ENCODE results near the gene CYB5D1. TPM values are rescaled to one million over a fixed set of nuclear protein-coding genes. Genes with fewer than 3 reads are reported as not detected.
"Not testable (repeated sequence)": the region's sequence is repeated elsewhere in the genome, so short reads cannot be mapped to it uniquely, and the experiment has no call there.

Gene CYB5D1, protein sequence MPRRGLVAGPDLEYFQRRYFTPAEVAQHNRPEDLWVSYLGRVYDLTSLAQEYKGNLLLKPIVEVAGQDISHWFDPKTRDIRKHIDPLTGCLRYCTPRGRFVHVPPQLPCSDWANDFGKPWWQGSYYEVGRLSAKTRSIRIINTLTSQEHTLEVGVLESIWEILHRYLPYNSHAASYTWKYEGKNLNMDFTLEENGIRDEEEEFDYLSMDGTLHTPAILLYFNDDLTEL
- total RNA-seq (20.4 TPM), polyA plus RNA-seq (ENCODE audit: insufficient read depth, low read depth, low replicate concordance) (14.3 TPM)
- long read RNA-seq, donor 1, partial matches to known transcripts = 0 of 2 reads
- long read RNA-seq, donor 1, other reads (novel, unspliced or antisense) = 0 of 2 reads
- long read RNA-seq, donor 2, partial matches to known transcripts = 0 of 1 reads
- long read RNA-seq, donor 2, other reads (novel, unspliced or antisense) = 0 of 1 reads
- long read RNA-seq, donor 3, partial matches to known transcripts = 0 of 4 reads
- long read RNA-seq, donor 3, other reads (novel, unspliced or antisense) = 0 of 4 reads
- long read RNA-seq, donor 4, partial matches to known transcripts = 0 of 3 reads
- long read RNA-seq, donor 4, other reads (novel, unspliced or antisense) = 0 of 3 reads
- long read RNA-seq, donor 5 = 0 reads
- long read RNA-seq, donor 6 = 0 reads
- long read RNA-seq, donor 7, transcript CYB5D1-201 (4 exons, 3,509 nt) = major isoform, 7 of 11 reads
- long read RNA-seq, donor 7, partial matches to known transcripts = 3 of 11 reads
- long read RNA-seq, donor 7, other reads (novel, unspliced or antisense) = 0 of 11 reads
- long read RNA-seq, donor 8, partial matches to known transcripts = 0 of 2 reads
- long read RNA-seq, donor 8, other reads (novel, unspliced or antisense) = 0 of 2 reads
- long read RNA-seq, donor 9 = 0 reads
- long read RNA-seq, donor 10, partial matches to known transcripts = 0 of 3 reads
- long read RNA-seq, donor 10, other reads (novel, unspliced or antisense) = 0 of 3 reads

DNA sequence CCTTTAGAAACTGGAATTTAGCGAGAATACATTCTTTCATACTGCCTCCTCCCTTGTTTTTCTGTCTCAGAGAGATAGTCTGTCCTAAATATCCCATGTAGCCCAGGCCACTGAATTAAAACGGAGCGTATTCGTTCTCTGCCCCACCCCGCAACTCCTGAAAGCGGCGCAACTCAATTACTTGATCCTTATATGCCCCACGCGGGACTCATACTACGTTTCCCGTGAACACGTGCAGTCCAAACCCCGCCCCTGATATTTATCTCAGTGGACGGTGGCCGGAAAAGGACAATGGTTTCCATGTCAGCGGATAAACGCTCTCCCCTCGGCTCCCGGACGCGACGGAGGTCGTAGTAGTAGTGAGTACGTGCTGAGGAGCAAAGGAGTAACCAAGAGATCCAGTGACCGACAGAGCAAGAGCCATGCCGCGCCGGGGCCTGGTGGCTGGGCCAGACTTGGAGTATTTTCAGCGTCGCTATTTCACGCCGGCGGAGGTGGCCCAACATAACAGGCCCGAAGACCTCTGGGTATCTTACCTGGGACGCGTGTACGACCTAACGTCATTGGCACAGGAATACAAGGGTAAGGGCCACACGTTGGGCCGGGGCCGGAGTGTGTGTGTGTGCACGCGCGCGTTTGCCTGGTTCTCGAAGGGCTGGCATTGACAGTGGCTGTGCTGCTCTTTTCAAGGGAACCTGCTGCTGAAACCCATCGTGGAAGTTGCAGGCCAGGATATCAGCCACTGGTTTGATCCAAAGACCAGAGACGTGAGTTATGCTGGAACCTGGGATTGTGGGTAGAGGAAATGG lies at the start of gene CYB5D1:
Gene CYB5D1 (plus strand): TSS at position 291 of the 809 bp plus-strand sequence. CDS start 132 bp downstream, at position 423.
- intact Hi-C loops (cut with DNase I) = no loop called here
- peak; percentile 93 to 97 (median 95) for DNase-seq
- Histone ChIP-seq H3K9ac (ENCODE audit: low read length in 3 of 3) (peak within 1 kb of the TSS; percentile 63 to 95 (median 65)), H3K9me3 (ENCODE audit: control insufficient read depth in 2 of 3, insufficient read depth in 1 of 3, low read length in 3 of 3) (no peaks in the 10 kb centered on the region), H3K4me1 (ENCODE audit: control insufficient read depth in 2 of 3, insufficient read depth in 2 of 3, low read depth in 1 of 3, low read length in 3 of 3) (peaks cover 0 to 25% (median 4%) of the 10 kb centered on the region in 3 donors), H3K27ac (ENCODE audit: low read depth in 2 of 2, low read length in 2 of 2) (peak within 1 kb of the TSS; percentile 93), H3K27me3 (ENCODE audit: control insufficient read depth, insufficient read depth, low read length) (no peaks in the 10 kb centered on the region), H3K4me3 (ENCODE audit: low read length in 3 of 3) (peak within 1 kb of the TSS; percentile 73 to 95 (median 79)), H3K36me3 (ENCODE audit: control insufficient read depth in 2 of 3, insufficient read depth in 3 of 3, low read length in 3 of 3) (peaks cover under 1 to 2% (median 2%) of the 10 kb centered on the region in 3 donors)
- FAIRE-seq = no peak
- TF ChIP-seq, protein P1, sequence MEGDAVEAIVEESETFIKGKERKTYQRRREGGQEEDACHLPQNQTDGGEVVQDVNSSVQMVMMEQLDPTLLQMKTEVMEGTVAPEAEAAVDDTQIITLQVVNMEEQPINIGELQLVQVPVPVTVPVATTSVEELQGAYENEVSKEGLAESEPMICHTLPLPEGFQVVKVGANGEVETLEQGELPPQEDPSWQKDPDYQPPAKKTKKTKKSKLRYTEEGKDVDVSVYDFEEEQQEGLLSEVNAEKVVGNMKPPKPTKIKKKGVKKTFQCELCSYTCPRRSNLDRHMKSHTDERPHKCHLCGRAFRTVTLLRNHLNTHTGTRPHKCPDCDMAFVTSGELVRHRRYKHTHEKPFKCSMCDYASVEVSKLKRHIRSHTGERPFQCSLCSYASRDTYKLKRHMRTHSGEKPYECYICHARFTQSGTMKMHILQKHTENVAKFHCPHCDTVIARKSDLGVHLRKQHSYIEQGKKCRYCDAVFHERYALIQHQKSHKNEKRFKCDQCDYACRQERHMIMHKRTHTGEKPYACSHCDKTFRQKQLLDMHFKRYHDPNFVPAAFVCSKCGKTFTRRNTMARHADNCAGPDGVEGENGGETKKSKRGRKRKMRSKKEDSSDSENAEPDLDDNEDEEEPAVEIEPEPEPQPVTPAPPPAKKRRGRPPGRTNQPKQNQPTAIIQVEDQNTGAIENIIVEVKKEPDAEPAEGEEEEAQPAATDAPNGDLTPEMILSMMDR (IDR thresholded peaks at IDR 0.05; ENCODE audit: borderline replicate concordance, extremely low read depth, insufficient read depth) = no peak

DNA sequence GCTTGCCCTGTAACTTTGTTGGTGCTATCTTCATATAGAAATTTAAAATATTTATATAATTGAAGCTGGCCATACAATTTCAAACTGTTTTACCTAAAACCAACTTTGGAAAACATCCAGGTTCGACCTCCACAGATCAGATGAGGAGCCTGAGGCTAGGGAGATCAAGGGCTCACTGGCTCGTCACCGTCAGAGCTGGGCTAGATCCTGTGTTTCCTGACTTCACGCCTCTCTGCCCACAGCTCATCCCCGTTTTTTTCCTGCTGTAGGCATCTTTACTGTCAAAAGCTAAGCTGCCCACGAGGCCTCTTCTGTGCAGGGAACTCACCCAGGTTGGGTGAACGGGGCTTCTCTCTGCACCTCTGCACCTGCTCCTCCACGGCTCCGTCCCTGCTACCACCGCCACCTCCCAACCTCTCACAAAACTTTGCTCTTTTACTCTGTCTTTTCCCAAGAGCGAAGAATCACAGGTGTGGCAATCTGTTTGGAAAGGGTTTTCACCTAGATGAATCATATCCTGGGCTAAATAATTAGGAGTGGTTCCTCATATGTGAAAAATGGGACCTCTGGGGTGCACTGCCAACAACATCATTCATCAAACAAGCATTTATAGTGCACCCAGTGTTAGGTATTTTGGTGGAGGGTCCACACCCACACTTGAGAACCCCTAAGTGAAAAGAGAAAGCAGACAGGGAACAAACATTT lies 48.6 kb upstream of the CYB5D1 start:
- Histone ChIP-seq H3K4me1 (ENCODE audit: control insufficient read depth in 2 of 3, insufficient read depth in 2 of 3, low read depth in 1 of 3, low read length in 3 of 3) (no peaks in the 10 kb centered on the region), H3K36me3 (ENCODE audit: control insufficient read depth in 2 of 3, insufficient read depth in 3 of 3, low read length in 3 of 3) (no peaks in the 10 kb centered on the region), H3K4me3 (ENCODE audit: low read length in 3 of 3) (no peak overlapping the region), H3K9me3 (ENCODE audit: control insufficient read depth in 2 of 3, insufficient read depth in 1 of 3, low read length in 3 of 3) (no peaks in the 10 kb centered on the region), H3K27ac (ENCODE audit: low read depth in 2 of 2, low read length in 2 of 2) (no peak overlapping the region), H3K9ac (ENCODE audit: low read length in 3 of 3) (no peak overlapping the region), H3K27me3 (ENCODE audit: control insufficient read depth, insufficient read depth, low read length) (no peaks in the 10 kb centered on the region)
- intact Hi-C loops (cut with DNase I) = no loop called here
- TF ChIP-seq, protein P1 (IDR thresholded peaks at IDR 0.05; ENCODE audit: borderline replicate concordance, extremely low read depth, insufficient read depth) = no peak
- DNase-seq = peak in 1 of 5 donors; percentile 33
- no peak for FAIRE-seq

DNA sequence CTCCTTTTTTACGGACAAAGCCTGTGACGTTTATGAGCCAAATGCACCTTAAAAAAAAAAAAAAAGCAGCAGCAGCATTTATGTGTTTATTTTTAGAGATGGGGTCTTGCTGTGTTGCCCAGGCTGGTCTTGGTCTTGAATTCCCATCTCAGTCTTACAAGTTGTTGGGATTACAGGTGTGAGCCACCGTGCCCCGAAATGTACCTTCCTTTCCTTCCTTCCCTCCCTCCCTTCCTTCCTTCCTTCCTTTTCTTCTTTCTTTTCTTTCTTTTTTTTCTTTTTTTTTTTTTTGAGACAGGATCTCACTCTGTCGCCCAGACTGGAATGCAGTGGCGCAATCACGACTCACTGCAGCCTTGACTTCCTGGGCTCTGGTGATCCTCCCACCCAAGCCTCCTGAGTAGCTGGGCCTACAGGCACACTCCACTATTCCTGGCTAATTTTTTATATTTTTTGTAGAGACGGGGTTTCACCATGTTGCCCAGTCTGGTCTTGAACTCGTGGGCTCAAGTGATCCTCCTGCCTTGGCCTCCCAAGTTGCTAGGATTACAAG lies 47.9 kb upstream of the CYB5D1 start:
- H3K4me1 ChIP-seq (ENCODE audit: control insufficient read depth in 2 of 3, insufficient read depth in 2 of 3, low read depth in 1 of 3, low read length in 3 of 3); H3K9me3 ChIP-seq (ENCODE audit: control insufficient read depth in 2 of 3, insufficient read depth in 1 of 3, low read length in 3 of 3); FAIRE-seq; H3K27ac ChIP-seq (ENCODE audit: low read depth in 2 of 2, low read length in 2 of 2); H3K36me3 ChIP-seq (ENCODE audit: control insufficient read depth in 2 of 3, insufficient read depth in 3 of 3, low read length in 3 of 3); intact Hi-C loops (cut with DNase I); H3K4me3 ChIP-seq (ENCODE audit: low read length in 3 of 3); H3K9ac ChIP-seq (ENCODE audit: low read length in 3 of 3); H3K27me3 ChIP-seq (ENCODE audit: control insufficient read depth, insufficient read depth, low read length): not testable (repeated sequence)
- peak in 1 of 5 donors; percentile 4 for DNase-seq
